Mucosa of rectum (tissue), 2 donors: ENCODE measurements around the gene EDA.

Experiments used
- H3K27ac ChIP-seq, 2 donors: one replicate each; pipeline ENCODE4 v1.7.0; 2013; ENCODE audit warnings: inconsistent platforms in 2 of 2, low read depth in 2 of 2, low read length in 2 of 2
- H3K27me3 ChIP-seq, 2 donors: one replicate each; pipeline ENCODE4 v1.7.0; 2013; ENCODE audit warnings: low read length in 2 of 2; ENCODE audit not compliant: control insufficient read depth in 2 of 2, insufficient read depth in 2 of 2
- H3K36me3 ChIP-seq, 2 donors: one replicate each; pipeline ENCODE4 v1.7.0; 2013; ENCODE audit warnings: low read length in 2 of 2; ENCODE audit not compliant: control insufficient read depth in 2 of 2, insufficient read depth in 2 of 2
- H3K4me1 ChIP-seq, 2 donors: one replicate each; pipeline ENCODE4 v1.7.0; 2013; ENCODE audit warnings: low read length in 2 of 2, mild to moderate bottlenecking in 1 of 2; ENCODE audit not compliant: control insufficient read depth in 2 of 2, insufficient read depth in 2 of 2
- H3K4me3 ChIP-seq, 2 donors: one replicate each; pipeline ENCODE4 v1.7.0; 2013; ENCODE audit warnings: low read length in 2 of 2
- H3K9ac ChIP-seq, 2 donors: one replicate each; pipeline ENCODE4 v1.7.0; 2013; ENCODE audit warnings: low read length in 2 of 2, low read depth in 1 of 2, mild to moderate bottlenecking in 1 of 2
- H3K9me3 ChIP-seq, 2 donors: one replicate each; pipeline ENCODE4 v1.7.0; 2013; ENCODE audit warnings: low read length in 2 of 2; ENCODE audit not compliant: control insufficient read depth in 2 of 2
- donor health status: healthy.
- donor health status: Normal muscosa, but diverticular disease.

Gene EDA

DNA sequence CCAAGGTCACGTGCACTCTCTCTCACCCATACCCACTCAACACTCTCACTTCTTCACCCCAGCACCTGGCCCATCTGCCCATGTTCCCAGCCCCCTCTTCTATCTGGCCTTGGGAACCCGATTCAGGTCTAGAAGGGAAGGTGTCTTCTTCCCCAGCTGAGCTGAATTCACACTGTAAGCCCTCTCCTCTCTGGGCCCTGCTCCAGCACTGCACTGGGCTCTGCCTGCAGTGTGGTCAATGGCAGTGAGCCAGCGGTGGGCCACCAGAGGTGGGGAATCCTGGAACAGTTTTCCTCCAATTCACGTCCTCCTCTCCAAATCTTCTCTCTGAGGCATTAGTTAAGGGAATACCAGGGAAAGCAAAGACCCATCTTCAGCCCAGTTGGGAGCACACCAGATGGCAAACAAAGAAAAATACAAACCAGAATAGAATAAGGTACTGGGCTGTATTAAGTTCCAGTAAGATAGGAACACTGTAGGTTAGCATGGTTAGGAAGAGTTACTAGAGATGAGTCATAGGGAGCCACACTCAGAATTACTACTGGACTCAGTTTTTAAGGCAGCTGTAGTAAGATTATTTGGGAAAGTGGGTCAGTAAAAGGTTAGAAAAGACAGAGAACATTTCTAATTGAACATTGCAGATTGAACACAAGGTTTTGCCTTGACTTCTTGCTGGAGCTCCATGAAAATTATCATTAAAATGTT lies 428.8 kb downstream of the EDA start:
- Histone ChIP-seq H3K4me1 (no peaks in the 10 kb centered on the region), H3K4me3 (no peak overlapping the region), H3K36me3 (no peaks in the 10 kb centered on the region), H3K27ac (no peak overlapping the region), H3K9me3 (no peaks in the 10 kb centered on the region), H3K27me3 (peaks cover 0 to 2% of the 10 kb centered on the region in 2 donors), H3K9ac (no peak overlapping the region)

DNA sequence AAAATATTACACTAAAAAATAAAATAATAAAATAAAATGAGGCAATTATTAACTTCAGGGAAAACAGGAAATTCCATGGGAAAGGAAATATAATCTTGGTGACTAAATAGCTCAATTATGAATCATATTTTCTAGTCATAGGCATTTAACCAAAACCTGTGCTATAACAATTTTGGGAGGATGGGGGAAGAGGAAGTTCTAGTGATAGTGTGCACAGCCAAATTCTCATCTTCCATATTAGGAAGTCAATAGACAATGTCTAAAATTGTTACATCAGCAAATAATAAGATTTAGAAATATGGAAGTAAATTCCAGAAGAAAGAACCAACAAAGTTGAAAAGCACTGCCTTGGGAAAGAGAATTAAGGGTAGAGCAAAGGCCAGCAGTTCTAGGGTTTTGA lies 431.1 kb downstream of the EDA start:
- no peaks in the 10 kb centered on the region for H3K36me3 ChIP-seq
- no peak overlapping the region for H3K9ac ChIP-seq
- no peaks in the 10 kb centered on the region for H3K4me1 ChIP-seq
- H3K9me3 ChIP-seq, result no peaks in the 10 kb centered on the region
- peaks cover 0 to 2% of the 10 kb centered on the region in 2 donors for H3K27me3 ChIP-seq
- no peak overlapping the region for H3K27ac ChIP-seq
- no peak overlapping the region for H3K4me3 ChIP-seq

DNA sequence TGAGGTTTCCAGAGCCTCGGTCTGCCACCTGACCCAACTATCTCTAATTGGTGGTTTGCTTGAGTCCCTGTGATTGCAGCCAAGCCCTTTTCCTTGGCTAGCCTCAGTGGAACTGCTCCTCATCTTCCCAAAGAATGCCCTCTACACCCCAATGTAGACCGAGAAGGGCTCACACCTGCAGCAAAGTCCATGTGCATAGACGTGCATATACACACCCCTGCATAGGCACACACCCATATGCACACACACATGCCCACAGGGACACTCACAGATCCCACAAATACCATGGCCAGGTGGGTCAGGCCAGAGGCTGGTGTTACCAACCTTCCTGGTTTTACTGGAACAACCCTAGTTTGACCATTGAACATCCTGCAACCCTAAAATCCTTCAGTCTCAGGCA lies 433.5 kb downstream of the EDA start:
- Histone ChIP-seq H3K27me3 (peaks cover 2 to 3% of the 10 kb centered on the region in 2 donors), H3K4me1 (no peaks in the 10 kb centered on the region), H3K4me3 (no peak overlapping the region), H3K9ac (no peak overlapping the region), H3K9me3 (no peaks in the 10 kb centered on the region), H3K36me3 (no peaks in the 10 kb centered on the region), H3K27ac (no peak overlapping the region)

DNA sequence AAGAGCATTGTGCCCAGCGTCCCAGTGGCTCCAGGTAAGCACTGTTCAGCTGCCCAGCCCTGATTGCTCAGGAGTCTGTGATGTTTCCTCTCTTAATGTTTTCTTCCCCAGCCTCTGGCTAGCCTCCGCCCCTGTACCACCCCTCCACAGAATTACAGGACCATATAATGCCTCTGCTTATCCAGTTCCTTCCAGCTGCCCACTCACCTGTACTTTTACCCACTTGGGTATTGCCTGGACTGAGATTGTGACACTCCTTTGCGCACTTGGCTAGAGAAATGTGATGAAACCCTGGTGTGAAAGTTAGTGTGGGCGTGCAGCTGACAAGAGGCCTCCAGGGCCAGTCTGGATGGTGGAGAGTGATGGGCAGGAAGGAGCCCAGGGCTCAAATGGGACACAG lies 434.0 kb downstream of the EDA start, which contains the start of gene AWAT2:
Gene AWAT2, minus strand, starts transcription at position 14 of the 400 bp plus-strand sequence. Its CDS starts 6 bp downstream, at position 8.
- Histone ChIP-seq H3K27ac (no peak within 1 kb of the TSS), H3K9ac (no peak within 1 kb of the TSS), H3K27me3 (peaks cover 2 to 3% of the 10 kb centered on the region in 2 donors), H3K36me3 (no peaks in the 10 kb centered on the region), H3K9me3 (no peaks in the 10 kb centered on the region), H3K4me1 (no peaks in the 10 kb centered on the region), H3K4me3 (no peak within 1 kb of the TSS)

DNA sequence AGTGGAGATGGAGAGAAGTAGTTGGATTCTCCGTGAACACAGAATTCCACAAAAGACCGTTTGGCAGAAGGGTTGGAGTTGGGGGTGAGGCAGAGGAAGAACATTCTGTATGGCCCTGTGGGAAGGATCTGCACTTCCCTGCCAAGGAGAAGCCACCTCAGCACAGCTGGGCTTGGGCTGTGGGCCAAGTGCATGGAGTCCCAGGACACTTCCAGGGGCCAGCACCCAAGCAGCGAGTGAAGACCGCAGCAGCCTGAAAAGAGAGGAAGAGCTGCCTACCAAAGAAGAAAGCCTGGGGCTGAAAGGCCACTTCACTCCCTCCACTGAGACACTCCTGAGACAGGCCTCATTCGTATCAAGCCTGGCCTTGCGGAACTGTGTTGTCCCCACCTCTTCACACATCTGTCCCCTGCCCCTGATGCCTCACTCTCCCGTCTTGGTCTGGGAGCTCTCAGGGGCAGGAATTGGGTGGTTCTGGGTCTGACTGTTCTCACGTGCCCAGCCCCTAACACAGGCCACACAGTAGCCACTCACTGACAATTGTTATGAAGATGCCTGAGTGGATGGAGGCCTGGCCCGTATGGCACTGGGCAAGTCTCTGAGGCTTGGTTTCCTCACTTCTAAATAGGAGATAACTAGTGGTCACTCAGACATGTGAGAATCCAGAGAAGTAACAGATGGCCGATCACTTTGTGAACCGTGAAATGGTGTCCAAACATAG lies 437.1 kb downstream of the EDA start:
- Histone ChIP-seq H3K4me1 (no peaks in the 10 kb centered on the region), H3K9ac (no peak overlapping the region), H3K27me3 (peaks cover 2 to 3% of the 10 kb centered on the region in 2 donors), H3K9me3 (no peaks in the 10 kb centered on the region), H3K36me3 (no peaks in the 10 kb centered on the region), H3K27ac (no peak overlapping the region), H3K4me3 (no peak overlapping the region)

DNA sequence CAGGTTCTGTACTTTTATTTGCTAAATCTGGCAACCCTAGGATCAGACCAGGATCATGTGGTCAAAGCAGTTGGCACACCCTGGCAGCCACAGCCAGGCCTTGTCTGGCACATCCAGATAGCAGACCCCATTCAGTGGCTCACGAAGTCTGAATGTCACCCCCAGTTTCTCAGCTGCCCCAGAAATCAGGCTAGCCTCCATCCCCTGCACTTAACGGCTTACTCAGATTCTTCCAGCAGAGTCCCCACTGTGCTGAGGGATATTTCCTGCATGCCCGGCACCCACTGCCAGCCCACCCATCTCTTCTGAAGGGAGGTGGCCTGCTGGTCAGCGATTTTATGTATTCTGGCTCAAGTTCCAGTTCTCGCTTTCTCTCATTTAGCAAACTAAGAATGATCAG lies 438.5 kb downstream of the EDA start:
- Histone ChIP-seq H3K36me3 (no peaks in the 10 kb centered on the region), H3K4me3 (no peak overlapping the region), H3K27ac (no peak overlapping the region), H3K9ac (no peak overlapping the region), H3K9me3 (no peaks in the 10 kb centered on the region), H3K27me3 (peaks cover 2 to 3% of the 10 kb centered on the region in 2 donors), H3K4me1 (no peaks in the 10 kb centered on the region)

DNA sequence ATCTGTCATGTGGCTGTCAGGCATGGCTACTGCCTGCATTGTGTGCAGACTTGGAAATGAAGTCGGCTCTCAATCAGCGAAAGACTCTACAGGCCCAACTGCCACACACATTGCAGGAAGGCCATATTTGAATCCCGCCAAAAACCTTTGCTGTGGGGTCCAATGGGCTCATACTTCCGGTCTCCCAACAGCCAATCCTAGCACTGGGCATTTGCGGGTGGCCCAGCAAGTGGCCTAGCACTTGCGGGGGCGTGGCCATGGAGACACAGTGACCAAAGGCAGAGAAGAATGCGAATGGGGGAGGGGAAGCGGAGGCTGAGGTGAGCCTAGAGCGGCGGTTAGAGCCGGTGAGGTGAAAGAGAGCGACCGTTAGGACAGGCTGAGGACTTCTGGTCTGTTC lies 446.2 kb downstream of the EDA start, which contains the start of gene OTUD6A:
Gene OTUD6A, plus strand, starts transcription at position 382 of the 400 bp plus-strand sequence. CDS start 68 bp downstream, outside the sequence.
- H3K27me3 ChIP-seq, result peaks cover 2% of the 10 kb centered on the region in 2 donors
- no peak within 1 kb of the TSS for H3K27ac ChIP-seq
- H3K4me1 ChIP-seq, result no peaks in the 10 kb centered on the region
- H3K9me3 ChIP-seq, result no peaks in the 10 kb centered on the region
- no peaks in the 10 kb centered on the region for H3K36me3 ChIP-seq
- no peak within 1 kb of the TSS for H3K4me3 ChIP-seq
- H3K9ac ChIP-seq, result no peak within 1 kb of the TSS

DNA sequence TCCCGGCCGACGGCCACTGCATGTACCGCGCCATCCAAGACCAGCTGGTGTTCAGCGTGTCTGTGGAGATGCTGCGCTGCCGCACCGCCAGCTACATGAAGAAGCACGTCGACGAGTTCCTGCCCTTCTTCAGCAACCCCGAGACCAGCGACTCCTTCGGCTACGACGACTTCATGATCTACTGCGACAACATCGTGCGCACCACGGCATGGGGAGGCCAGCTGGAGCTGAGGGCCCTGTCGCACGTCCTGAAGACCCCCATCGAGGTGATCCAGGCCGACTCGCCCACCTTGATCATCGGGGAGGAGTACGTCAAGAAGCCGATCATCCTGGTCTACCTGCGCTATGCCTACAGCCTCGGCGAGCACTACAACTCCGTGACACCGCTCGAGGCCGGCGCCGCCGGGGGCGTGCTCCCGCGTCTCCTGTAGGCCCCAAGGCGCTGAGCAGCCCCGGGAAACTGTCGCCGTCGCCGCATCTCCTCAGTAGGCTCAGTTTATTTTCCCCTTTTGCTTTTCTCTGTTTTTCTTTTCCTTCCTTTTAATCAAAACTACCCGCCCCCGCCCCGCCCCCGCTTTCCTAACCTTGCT lies 447.1 kb downstream of the EDA start:
- Histone ChIP-seq H3K9me3 (no peaks in the 10 kb centered on the region), H3K27ac (no peak overlapping the region), H3K9ac (no peak overlapping the region), H3K36me3 (no peaks in the 10 kb centered on the region), H3K27me3 (peaks cover 2% of the 10 kb centered on the region in 2 donors), H3K4me3 (no peak overlapping the region), H3K4me1 (no peaks in the 10 kb centered on the region)

DNA sequence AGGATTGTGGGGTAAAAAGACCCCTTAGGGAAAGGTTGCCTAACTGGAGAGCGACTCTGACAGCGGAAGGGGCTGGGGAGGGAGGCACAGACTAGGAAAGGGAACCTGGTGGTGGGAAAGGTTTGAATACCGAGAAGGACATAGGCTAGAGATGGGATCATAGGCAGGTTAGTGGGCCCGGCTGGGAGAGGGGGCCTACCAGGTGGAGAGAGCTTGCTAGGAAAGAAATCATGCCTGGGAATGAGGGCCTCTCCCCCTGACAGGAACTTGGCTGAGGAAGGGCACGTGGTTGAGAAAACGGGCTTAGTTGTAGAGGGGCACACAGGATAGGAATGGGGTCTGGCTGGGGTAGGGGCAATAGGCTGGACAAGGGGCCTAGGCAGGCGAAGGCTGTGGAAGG lies 450.7 kb downstream of the EDA start:
- Histone ChIP-seq H3K9ac (no peak overlapping the region), H3K4me3 (no peak overlapping the region), H3K4me1 (no peaks in the 10 kb centered on the region), H3K27me3 (peaks cover 2% of the 10 kb centered on the region in 2 donors), H3K27ac (no peak overlapping the region), H3K9me3 (no peaks in the 10 kb centered on the region), H3K36me3 (no peaks in the 10 kb centered on the region)

DNA sequence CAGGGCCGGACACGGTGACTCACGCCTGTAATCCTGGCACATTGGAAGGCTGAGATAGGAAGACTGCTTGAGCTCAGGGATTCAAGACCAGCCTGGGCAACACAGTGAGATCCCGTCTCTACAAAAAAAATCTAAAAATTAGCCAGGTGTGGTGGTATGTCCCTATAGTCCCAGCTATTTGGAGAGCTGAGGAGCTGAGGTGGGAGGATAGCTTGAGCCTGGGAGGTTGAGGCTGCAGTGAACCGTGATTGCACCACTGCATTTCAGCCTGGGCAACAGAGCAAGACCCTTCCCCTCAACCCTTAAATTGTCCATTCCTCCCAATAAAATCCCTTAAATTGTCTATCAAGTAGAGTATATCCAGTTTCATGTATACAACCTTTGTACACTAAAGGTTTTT lies 463.4 kb downstream of the EDA start:
- Histone ChIP-seq H3K27me3 (peaks cover 0 to 10% of the 10 kb centered on the region in 2 donors), H3K4me1 (no peaks in the 10 kb centered on the region), H3K36me3 (no peaks in the 10 kb centered on the region), H3K9me3 (no peaks in the 10 kb centered on the region), H3K27ac (no peak overlapping the region), H3K9ac (no peak overlapping the region), H3K4me3 (no peak overlapping the region)
